Stimulated activated CD8-positive, alpha-beta memory T cell treated with anti-CD3 and anti-CD28 coated beads, Interleukin-15, amount 100 ng/mL, for 1 hour (primary cell): ENCODE data around the gene ZBTB9.

Source experiments
- DNase-seq: peaks from one replicate; pipeline ENCODE4 v3.0.0-alpha.2; 2020; ENCODE audit warnings: low read depth

Gene ZBTB9

DNA sequence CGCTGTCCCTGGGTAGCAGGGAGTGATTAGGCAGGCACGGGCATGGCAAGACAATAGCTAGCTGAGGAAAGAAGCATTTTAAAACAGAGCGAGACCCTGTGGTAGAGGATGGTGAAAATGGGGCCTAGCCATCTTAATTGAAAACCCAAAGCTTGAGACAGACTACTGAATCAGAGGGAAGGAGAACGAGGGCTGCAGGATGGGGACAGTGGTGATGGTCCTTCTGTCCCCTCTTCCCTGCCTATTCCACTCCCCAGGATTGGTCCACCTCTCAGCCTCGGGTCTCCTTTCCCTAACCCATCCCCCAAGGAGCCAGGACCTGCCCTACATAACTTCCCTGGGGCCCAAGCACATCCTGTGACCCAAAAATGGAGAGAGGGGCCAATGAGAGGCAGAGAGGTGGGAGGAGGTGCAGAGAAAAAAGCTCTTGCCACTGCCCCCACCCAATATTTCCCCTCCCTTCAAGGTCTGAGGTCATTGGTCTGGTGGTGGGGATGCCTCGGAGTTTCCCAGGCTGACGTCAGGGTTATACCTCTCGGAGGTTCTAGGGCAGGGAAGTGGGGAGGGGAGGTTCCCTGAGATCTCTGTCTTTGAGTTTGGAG, 35.6 kb upstream of the ZBTB9 start:
- no peak for DNase-seq

DNA sequence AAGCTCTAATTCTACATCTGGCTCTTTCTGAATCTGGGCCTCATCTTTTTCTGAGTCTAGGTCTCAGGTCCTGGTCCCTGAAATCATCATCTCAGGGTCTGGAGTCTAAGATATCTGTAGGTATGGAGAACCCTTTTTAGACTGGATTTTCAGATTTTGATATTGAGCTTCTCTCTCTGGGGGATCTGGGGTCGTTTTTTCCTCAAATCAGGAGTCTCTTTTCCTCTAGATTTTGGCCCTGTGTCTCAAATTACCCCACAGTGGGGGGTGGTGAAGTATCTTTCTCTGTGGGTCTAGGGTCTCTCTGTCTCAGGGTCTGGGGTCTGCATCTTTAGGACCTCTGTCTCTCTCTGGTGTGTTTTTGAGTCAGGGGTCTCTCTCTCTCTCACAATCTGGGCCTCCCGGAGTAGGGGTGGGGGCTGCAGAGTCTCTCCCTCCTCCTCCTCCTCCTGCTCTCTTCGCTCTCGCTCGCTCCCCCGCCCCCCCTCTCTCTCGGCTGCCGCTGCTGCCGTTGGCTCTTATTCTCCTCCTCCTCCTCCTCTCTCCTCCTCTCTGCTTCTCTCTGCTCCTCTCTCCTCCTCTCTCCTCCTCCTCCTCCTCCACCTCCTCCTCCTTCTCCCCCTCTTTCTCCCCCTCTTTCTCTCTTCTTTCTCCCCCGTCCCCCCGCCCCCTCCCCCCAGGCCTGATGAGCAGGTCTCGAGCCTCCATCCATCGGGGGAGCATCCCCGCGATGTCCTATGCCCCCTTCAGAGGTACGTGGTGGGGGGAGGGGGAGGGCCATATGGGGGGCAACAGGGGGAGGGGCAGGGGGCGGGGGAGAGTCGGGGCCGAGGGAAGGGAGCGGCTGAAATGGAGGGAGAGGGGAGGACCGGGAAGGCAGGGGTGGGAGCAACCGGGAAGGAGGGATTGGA, 34.5 kb upstream of the ZBTB9 start, which contains the start of gene SYNGAP1:
SYNGAP1 (plus strand) TSS at position 486 of the 911 bp plus-strand sequence; CDS start at position 686, 200 bp downstream.
- DNase-seq, result no peak

DNA sequence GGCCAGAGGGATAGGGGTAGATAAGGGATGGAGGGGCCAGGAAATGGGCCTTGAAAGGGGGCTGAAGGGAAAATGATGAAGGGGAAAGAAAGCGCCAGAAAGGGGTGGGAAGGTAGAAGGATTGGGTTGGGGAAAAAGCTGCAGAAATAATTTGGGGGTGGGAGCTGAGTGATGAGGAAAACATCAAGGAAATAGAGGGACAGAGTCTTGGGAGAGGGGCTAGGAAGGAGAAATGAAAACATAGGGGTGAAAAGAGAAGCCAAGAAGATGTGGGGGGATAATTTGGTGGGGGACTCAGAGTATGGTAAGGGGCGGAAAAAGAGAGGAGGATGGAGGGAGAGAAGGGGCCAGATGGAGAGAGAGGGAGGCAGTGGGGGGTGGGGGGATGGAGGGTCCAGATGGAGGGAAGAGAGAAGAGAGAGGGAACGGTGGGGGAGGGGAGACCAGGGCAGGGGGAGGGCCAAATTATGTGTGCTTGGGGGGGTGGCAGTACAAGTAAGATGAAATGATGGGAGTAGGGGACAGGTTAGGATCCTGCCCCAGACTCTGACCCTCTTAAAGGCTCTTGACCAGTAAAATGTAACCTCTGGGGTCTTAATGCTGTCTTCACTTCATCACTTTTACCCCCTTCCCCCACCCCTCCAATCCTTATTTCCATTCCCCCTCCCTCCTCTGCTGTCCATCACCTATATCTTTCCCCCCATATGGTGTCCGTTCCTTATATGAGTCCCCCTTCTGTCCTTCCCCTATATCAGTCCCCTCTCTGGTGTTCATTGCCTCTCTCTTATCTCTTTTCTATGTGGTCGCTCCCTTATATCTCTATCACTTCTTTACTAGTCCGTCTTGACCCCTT, 33.7 kb upstream of the ZBTB9 start:
- DNase-seq, result no peak

DNA sequence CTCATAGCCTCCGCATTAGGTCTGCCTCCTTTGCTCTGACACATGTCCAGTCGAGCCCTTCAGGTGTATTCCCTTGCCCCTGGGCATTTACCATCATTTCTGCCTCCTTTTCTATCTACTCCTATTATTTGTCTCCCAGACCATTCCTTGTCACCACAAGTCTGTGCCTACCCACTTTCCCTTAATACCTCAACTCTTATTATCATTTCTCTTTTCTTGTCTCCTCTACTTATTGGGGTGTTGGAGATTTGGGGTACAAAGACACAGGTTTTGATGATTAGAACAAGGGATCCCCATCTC, 33.1 kb upstream of the ZBTB9 start:
- no peak for DNase-seq

DNA sequence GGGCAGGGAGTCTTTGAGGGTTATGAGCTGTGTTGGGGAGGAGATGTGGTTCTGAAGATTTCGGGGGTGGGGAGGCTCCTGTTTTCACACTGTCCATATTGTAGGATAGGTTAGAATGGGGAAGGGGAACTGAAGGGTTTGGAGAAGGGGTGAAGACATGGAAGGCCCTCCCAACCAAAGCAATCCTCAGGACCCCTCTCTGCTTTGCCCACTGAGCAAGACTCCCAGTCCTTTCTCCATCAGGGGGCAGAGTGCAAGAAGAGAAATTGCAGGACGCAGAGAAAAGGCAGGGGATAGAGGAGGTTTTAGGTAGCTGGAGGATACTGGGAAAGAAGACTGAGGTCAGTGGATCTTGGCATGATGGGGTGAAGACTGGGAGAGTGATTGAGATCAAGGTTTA, 30.6 kb upstream of the ZBTB9 start:
- no peak for DNase-seq

DNA sequence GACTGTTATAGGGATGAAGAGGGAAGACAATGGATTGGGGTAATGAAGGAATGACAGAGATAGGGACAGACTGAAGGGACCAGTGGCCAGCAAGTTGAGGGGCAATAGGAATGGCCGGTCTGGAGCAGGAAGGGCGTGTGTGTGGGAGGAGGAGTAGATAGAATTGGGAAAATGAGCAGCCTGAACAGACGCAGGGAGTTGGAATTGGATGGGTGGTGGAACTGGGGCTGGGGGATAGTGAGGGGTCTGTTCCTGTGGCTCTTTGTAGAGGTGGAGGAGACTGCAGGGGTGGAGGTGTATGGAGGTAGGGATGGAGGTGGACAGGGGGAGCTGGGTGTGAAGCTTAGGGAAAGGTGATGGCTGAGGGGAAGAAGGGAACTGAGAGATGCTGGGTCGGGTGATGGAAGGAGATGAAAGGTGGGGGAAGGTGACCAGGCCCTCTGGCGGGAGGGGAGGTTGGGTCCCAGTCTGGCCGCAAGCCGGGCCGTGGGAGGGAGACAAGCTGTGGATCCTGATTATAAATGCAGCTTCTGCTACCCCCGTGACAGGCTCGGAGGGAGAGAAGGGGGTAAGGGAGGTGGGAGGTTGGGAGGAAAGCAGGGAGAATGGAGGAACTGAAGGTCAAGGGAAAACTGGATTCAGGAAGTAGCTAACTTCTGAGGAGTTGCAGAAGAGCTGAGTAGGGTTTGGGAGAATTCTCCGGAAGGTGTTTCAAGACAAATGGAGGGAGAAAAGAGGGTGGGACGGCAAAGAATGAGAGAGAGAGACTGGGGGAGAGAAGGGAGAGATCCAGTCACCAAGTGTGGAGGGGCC, 29.3 kb upstream of the ZBTB9 start:
- no peak for DNase-seq

DNA sequence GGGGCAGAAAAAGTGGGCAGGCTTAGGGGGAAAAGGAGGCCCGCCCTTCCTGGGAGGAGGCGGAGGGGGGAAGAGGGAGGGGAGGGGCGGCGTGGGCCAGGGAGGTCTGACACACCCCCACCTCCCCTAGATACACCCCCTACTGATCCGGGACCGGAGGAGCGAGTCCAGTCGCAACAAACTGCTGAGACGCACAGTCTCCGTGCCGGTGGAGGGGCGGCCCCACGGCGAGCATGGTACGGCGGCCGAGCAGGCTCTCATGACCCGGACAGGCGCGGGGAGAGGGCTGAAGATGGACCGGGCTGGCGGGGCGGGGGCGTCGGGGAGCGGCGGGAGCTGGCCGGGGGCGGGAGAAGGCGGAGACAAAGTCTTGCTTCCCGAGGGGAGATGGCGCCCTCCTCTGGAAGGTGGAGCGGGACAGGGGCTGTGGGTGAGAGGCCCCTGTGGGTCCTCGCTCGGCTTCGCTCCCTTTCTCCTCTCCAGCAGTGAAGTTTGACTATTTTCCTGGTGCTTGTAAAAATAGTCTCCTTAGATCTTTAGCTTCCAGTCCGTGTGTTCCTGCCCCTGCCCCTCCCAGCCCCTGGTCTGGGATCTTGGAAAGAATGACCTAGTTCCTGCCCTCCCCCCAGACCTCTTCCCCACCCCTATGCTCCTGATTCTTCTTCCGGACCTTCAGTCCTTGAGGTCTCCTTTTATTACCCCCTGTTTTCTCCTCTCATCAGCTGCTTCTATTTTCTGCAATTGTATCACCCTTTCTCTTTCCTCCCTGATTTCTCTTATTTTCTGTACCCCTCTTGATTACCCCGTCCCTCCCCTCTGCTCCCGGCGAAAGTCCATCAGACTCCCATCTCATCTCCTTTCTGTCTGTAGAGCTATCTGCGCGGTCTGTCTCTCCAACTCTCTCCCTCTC, 28.5 kb upstream of the ZBTB9 start:
- peak; percentile 66 for DNase-seq

DNA sequence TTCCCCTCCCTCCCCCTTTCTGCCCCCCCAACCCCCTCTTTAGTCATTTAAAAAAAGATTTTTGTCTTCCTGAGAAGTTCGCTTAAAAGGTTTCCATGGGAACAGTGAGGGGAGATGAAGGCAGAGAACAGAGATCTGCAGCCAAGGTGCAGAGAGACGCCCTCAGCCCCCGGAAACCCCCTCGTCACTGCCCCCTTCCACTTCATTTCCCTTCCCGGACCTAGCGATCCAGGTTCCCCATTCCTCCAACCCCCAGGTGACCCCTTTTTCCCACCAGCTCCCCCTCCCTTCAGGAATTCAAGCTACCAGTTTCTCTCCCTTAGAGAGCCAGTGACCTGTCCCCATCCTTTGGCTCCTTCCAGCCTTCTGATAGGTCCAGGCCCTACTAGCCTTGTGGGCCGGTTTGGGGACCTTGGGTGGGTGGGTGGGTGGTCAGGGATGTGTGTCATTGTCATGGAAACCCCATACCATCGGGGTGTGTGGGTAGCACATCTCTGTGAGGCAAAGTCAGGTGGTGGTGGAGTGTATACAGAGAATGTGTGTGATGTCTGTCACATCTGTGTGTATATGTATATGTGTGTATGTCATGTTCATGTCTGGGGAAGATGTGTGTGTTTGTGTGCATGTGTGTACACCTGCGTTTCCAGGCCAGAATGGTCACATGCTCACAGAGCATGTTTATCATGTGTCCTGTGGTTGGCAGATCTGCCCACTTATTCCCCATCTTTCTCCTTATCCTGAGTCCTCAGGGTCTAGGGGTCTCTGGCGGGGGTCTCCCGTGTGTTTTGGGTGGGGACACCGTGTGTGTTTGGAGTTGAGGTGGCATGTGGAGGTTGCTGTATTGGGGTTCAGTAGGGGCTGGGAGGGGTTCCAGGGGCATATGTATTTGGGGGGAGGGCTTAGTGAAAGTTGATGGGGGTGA, 27.5 kb upstream of the ZBTB9 start:
- DNase-seq, result no peak

DNA sequence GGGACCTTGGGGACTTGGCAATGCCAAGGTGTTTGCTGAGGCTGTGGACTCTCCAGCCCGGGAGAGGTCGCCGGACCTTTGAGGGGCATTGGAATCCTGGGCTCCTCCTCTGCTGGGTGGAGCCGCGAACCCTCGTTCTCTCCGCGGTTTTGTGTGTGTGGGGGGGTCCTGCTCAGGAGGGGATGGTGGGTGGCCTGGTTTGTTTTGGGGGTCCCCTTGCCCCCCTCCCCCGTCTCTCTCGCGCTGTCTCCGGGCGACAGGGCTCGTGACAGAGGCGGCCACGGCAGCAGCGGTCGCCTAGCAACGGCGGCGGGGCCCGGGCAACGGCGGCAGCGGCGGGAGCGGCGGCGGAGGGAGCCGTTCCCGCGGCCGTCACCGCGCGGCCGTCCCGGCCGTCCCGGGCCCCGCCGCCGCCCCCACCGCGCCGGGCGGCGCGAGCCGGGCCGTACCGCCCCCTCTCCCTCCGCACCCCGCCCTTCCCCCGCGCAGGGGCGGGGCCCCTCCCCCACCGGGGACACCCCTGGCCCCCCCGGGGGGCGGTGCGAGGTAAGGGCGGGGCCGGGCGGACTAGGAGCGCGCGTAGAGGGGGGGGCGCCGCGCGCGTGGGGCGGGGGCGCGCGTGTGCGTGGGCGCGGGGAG, 26.7 kb upstream of the ZBTB9 start:
- no peak for DNase-seq

DNA sequence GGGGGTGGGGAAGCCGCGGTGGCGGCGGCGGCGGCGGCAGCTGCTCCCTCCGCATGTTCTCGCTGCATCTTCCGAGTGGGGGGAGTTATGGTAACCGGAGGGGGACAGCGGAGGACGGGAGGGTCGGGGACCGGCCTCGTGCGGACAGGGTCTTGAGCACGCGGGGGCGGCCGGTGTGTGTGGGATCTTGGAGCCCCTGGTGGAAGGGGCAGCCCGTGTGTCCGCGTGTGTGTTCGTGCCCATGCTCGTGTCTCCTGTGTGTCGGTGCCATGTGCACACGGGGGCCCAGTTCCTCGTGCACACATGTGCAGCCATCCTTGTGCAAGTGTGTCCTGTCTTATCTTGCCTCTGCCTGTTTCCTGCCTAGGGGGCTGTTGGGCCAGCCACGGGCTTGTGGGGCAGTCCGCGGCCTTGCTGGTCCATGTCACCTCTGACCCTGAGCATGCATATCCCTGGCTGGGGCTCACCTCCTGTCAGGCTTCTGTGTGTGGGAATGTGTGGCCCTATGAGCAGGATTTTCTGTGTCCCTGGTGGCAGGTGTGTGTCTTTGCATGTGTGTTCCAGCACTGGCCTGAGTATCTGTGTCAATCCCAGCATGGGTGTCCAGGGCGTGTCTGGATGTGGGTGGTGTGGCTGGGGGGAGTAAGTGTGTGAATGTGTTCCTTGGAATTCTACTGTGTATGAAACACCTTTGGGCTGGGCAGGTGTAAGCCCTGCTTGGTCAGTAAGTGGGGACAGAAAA, 26.0 kb upstream of the ZBTB9 start:
- no peak for DNase-seq

DNA sequence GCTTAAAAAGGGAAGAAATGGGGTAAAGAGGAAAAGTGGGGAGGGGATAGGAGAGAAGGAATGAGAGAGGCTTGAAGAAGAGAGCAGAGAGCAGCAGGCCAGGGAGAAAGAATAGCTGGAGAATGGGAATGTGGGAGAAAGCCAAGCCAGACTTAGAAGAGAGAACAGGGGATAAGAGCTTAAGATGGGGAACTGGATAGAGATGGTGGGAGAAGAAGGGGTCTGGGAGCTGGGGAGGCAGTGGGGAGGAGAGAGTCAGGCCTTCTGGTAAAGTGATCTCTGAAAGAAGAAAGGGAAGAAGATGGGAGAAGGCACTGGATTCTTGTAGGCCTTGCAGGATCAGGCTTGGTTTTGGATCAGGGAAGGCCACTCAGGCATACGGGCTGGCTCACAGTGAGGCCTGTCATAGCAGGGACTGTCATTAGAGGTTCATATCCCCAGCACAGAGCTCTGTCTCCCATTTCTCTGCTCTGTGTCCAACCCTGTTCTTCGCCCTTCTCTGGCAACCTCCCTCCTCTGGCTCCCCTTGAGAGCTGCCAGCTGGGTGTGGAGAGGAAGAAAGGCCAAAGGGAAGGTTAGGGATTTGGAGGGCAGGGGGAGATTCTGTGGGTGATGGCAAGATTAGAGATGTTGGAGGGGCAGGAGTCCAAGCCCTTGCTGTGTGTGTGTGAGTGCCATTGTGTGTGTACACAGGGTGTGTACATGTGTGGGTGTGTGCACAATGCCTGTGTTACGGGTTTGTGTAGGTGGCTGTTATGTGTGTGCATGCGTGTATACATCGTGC, 25.2 kb upstream of the ZBTB9 start:
- DNase-seq, result no peak

DNA sequence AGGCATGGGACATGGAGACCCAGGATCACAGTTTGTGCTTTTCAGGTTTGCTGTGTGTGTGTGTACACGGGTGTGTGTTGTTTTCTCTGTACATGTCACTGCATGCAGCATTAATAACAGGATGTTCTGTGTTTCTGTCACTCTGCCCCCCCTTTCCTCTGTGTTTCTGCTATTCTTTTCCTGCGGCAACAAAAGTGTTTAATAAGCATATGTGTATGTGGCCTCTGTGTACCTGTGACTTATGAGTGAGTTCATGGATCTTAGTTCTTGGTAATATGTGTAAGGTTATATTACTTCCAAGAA, 24.7 kb upstream of the ZBTB9 start:
- no peak for DNase-seq

DNA sequence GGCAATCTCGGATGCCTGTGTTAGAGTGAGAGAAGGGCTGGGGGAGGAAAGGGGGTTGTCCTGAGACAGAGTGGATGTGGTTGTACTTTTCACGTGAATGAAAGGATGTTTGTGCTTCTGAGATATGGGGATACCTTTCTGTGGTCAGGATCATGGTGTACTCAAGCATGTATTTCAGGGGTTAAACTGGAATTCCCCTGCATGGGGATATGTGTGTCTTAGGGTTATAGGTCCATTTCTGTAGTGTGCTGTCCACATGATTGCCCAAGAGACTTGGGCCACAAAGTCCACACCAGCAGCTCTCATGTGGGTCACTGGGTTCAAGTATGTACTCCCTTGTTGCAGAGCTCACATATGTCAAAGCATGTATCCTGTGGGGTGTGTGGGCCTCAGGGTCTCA, 24.0 kb upstream of the ZBTB9 start:
- no peak for DNase-seq

DNA sequence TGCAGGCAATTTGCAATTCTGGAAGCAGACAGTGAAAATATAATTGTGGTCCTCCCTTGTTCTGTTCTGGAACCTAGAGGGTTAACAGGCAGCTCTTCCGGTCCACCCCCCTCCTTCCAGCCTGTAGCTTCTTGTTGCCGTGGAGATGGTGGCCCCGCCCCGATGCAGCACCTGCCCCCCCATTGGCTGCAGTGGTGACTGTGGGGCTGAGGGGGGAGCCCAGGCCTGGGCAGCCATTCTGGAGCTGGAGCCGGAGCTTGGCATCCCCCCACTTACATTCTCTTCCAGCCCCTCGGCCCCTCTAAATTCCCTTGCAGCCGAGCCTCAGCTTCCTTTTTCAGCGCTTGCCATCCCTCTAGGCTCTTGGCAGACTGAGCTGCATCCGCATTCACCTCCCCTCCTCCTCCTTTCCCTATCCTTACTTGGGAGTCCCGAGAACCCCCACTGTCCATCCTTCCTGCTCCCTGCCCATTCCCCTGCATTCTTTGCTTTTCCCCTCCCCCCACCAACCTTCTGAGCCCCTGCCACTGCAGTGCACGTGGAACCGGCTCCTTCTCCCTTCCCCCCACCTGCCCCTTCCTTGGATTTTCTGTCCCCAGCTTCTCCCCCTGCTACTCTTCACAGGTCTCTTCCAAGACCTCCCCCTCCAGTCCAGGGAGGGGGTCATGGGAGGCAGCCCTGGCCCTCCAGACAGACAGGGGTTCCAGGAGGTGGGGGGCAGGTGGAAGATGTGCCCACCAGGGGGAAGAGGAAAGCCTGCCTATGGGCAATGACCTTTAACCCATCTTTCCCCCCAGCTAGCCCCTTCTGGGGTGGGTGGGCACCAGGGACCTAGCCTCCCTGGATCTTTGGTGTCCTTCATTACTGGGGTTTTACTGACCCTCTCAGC, 23.1 kb upstream of the ZBTB9 start:
- peak; percentile 69 for DNase-seq

DNA sequence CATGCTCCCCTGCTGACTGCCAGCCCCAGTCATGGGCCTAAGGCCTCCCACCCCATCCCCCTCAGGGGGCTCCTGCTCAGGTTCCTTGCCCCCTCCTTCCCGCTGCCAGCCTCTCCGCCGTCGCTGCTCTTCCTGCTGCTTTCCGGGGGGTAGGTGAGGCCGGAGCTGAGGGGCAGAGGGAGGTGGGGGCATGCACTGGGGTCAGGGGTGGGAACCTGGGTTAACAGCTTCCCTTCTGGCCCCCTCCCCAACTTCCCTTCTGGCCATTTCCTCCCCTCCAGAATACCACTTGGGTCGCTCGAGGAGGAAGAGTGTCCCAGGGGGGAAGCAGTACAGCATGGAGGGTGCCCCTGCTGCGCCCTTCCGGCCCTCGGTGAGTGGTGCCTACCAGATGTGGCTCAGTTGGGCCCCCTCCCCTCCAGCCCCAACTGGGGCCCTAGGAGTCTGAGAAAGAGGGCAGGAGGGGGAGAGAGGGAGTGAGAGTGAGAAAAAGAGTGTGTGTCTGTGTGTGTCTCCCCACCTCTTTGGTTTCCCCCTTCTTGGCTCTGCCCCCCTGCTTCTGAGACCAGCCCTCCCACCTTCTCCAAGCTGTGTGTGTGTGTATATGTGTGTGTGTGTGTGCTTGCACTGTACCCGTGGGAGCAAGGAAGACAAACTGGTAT, 22.4 kb upstream of the ZBTB9 start:
- no peak for DNase-seq

DNA sequence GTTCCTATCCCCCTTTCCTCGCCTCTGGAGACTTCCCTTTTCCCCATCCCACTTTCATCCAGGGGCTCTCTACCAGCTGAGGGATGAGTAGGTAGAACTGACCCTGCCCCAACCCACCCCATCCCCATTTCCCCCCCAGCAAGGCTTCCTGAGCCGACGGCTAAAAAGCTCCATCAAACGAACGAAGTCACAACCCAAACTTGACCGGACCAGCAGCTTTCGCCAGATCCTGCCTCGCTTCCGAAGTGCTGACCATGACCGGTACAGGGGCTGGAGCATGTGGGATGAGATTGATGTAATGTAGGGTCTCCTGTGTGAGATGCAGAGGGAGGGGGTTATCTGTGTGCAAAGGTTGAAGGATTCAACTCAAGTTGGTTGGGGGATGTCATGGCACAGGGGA, 21.8 kb upstream of the ZBTB9 start:
- DNase-seq, result no peak
